NCI-H187 (cell line): ENCODE data around the gene CHRNA9.
"Not testable (repeated sequence)": the region's sequence is repeated elsewhere in the genome, so short reads cannot be mapped to it uniquely, and the experiment has no call there.

Experiments
- DNase-seq, 2 experiments: peaks; one replicate each; lab custom pipeline; 2025; lab: John Stamatoyannopoulos, UW

Gene CHRNA9, protein sequence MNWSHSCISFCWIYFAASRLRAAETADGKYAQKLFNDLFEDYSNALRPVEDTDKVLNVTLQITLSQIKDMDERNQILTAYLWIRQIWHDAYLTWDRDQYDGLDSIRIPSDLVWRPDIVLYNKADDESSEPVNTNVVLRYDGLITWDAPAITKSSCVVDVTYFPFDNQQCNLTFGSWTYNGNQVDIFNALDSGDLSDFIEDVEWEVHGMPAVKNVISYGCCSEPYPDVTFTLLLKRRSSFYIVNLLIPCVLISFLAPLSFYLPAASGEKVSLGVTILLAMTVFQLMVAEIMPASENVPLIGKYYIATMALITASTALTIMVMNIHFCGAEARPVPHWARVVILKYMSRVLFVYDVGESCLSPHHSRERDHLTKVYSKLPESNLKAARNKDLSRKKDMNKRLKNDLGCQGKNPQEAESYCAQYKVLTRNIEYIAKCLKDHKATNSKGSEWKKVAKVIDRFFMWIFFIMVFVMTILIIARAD

DNA sequence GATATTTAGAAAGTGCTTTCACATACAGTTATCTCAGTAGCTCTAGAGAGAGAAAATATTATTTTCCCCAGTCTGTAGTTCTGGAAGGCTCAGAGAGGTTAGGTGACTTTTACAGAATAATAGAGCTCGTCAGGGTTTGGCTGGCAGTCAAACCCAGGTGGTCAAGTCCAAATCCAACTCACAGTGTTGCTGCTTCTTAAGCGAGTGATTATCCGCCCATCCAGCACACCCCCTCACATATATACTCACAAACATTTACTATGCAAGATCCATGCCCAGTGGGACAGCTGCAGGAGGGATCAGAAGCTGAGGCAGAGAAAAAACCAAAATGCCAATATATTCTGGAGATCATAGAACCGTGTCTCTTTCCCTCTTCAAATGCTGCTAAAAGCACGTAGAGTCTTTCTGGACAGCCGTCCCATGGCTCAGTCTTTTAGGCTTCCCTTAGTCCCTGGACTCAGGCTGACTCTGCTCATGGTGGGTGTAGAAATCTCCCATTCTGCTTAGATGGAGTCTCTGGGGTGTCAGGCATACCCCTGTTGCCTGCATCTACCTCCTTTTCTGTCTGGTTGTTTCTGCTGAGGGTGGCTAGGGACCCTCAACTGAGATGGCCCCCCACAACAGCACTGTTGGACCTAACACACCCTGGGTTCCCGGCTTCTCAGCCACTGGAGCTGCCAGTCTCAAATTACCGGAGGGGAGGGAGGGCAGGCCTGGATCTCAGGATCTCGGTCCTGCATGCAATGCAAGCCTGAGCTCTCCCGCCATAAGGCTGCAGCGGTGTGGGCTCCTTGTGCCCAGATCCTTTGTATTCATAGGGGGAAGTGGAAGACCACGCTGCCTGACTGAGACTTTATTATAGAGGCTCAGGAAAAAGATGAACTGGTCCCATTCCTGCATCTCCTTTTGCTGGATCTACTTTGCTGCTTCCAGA lies at the start of gene CHRNA9:
TSS of gene CHRNA9 (plus strand) at position 743 of the 934 bp plus-strand sequence. CDS start at position 878, 135 bp downstream.
- no peak for DNase-seq

DNA sequence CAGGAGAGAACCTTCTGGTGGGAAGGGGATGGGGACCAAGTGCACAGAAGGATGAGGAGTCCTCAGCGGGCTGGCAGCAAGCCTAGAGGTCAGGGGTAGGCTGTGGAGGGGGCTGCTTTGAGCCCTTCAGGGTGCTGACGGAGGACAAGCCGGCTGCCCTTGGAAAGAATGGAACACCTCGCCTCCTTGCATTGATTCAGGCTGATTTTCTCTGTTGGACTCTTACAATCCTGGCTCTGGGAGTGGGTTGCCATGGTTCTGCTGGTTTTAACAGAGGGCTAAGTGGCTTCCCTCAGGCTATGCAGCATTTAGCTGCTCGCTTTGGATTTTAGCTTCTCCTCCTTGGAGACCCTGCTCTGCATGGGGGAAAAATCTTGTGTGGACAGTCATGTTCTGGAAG lies 49.4 kb upstream of the CHRNA9 start:
- no peak for DNase-seq

DNA sequence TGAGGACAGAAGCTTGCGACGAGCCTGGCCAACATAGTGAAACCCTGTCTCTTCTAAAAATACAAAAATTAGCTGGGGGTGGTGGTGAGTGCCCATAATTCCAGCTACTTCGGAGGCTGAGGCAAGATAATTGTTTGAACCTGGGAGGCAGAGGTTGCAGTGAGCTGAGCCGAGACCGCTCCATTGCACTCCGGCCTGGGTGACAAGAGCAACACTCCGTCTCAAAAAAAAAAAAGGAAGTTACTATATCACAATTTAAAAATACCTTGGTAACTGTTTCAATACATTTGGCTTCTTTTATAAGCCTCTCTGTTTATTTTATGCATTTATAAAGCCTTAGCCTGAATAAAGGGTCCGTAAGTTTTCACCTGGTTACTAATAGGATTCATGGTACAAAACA lies 46.6 kb upstream of the CHRNA9 start:
- no peak for DNase-seq

DNA sequence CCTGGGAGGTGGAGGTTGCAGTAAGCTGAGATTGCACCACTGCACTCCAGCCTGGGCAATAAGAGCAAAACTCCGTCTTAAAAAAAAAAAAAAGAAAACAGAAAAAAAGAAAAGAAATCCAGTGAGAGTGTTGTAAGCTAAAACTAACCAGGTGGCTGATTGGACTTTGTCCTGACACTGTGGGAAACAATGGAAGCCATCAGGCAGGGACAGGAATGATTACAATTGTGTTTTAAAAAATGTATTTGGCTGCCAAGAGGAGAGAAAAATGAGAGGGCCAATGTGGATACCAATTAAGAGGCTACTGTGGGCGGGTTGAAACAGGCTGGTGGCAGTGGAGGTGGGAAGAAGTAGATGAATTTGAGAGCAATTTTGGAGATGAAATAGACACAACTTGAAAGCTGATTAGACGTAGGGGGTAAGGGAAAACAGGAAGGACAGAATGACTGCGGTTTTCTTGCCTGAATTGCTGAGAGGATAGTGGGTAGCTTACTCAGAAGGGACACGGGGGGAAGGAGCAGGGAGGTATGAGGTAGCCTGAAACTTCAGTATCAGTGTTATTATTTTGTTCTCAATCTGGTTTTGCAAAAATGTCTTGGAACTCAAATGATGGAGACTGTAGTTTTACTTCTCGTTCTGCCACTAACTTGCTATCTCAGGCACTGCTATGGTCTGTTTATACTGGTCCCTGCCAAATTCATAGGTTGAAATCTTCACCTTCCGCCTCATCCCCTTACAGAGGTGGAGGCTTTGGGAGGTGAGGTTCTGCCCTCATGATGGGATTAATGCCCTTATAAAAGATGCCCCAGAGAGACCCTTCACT lies 45.6 kb upstream of the CHRNA9 start:
- no peak for DNase-seq

DNA sequence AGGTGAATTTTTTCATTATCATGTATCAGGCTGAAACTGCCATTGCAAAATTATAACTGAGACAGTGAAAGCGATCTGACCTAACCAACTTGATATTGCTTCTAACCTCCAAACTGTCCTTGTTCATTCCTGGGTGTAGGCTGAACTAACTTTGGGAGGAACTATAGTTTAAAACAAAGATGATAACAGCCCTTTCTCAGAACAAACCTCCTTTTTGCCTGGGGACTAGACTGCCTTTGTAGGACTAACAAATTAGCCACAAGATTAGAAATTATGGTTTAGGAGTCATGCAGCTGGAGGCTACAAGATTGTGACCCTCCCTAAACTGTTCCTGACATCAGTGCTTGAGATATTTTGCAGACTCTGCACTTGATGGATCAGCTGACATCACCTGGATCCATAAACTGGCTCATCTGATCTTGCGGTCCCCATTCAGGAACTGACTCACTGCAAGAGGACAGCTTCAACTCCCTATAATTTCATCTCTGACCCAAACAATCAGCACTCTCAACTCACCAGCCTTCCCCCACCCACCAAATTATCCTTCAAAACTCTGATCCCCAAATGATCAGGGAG lies 44.4 kb upstream of the CHRNA9 start:
- not testable (repeated sequence) for DNase-seq

DNA sequence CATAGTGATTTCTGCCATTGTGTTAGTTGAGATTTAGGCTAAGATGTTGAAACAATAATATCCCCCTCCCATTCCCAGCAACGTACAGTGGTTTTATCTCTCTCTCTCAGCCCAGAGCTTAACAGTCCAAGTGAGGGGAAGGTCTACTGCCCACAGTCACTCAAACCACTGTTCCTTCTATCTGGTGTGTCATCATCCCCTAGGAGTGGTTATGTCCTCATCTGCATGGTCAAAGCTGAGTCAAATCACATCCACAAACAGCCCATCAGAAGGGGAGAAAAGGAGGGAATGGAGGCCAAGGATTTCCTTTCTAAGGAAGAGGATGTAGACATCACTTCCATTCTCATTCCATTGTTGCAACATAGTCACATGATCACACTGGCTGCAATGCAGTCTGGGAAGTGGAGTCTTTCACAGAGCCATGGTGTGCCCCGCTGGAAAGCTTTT lies 42.8 kb upstream of the CHRNA9 start:
- DNase-seq, result no peak

DNA sequence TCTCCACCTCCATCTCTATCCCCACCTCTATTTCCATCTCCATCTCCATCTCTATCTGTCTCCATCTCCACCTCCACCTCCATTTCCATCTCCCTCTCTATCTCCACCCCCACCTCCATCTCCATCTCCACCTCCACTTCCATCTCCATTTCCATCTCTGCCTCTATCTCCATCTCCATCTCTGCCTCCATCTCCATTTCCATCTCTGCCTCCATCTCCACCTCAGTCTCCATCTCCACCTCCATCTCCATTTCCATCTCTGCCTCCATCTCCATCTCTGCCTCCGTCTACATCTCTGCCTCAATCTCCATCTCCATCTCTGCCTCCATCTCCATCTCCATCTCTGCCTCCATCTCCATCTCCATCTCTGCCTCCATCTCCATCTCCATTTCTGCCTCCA lies 40.8 kb upstream of the CHRNA9 start:
- DNase-seq, result no peak

DNA sequence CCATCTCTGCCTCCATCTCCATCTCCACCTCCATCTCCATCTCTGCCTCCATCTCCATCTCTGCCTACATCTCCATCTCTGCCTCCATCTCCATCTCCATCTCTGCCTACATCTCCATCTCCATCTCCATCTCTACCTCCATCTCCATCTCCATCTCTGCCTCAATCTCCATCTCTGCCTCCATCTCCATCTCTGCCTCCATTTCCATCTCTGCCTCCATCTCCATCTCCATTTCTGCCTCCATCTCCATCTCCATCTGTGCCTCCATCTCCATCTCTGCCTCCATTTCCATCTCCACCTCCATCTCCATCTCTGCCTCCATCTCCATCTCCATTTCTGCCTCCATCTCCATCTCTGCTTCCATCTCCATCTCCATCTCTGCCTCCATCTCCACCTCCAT lies 40.1 kb upstream of the CHRNA9 start:
- not testable (repeated sequence) for DNase-seq

DNA sequence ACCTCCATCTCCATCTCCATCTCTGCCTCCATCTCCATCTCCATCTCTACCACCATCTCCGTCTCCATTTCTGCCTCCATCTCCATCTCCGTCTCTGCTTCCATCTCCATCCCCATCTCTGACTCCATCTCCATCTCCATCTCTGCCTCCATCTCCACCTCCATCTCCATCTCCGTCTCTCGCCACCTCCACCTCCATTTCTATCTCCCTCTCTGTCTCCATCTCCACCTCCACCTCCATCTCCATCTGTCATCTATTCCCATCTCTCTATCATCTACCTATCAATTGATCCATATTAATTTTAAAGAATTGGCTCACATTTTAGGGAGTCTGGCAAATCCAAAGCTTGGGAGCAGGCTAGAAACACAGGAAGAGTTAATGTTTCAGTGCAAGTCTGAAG lies 39.6 kb upstream of the CHRNA9 start:
- DNase-seq, result no peak

DNA sequence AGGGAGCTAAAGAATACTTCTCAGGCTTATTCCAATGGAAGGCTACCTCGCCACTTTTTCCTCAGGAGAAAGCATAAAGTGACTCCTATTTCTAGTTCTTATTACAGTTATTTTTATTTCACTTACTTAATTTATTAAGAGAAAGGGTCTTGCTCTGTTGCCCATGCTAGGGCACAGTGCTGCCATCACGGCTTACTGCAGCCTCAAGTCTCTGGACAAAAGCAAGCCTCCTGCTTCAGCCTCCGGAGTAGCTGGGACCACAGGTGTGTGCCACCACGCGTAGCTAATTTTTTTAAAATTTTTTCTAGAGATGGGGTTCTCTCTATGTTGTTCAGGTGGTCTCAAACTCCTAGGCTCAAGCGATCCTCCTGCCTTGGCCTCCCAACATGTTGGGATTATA lies 36.0 kb upstream of the CHRNA9 start:
- DNase-seq, result no peak

DNA sequence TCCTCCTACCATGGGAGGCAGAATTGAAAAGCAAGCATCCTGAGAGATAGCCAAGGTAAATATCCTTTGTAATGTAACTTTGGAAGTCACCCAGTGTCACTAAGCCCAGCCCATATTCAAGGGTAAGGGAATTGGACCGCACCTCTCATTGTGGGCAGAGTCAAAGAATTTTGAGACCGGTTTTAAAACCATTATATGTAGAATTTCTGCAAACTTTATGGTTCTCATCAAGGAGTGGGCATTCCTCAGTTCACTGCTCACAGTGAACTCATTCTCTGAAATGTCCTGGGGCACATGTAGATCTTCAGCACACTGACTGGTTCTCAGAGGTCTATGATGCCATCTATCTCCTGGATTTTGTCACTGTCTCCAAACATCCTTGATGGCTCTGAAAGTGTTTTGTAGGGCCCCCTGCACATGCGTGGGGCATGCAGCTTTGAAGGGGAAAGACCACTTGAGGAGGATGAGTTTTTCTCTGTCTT lies 35.3 kb upstream of the CHRNA9 start:
- DNase-seq, result no peak

DNA sequence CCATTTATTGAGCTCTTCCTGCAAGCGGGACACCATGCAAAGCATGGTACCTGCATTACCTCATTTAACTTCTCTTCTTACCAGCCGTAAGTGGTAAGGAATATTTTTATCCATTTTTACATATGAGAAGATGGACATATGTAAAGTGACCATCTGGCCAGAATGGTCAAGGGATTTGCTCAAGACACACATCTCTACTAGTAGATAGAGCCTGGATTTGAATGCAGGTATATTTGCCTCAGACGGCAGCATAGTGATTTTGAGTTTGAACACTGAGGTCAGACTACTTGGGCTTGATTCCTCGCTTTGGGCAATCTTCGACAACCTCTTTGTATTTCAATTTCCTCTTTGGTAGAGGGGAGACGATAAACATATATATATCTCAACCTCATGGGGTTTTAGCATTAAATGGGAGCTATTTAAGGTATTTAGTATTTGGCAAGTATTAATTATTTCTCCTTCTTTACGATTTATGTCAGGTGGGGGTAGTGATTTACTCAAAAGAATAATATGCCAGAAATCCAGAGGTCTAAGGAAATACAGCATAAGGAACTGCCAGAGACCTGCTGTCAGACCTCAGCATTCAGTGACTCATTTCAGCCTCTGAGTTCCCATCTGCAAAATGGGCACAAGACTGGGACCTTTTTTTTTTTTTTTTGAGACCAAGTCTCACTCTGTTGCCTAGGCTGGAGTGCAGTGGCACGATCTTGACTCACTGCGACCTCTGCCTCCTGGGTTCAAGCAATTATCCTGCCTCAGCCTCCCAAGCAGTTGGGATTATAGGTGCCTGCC lies 34.6 kb upstream of the CHRNA9 start:
- no peak for DNase-seq

DNA sequence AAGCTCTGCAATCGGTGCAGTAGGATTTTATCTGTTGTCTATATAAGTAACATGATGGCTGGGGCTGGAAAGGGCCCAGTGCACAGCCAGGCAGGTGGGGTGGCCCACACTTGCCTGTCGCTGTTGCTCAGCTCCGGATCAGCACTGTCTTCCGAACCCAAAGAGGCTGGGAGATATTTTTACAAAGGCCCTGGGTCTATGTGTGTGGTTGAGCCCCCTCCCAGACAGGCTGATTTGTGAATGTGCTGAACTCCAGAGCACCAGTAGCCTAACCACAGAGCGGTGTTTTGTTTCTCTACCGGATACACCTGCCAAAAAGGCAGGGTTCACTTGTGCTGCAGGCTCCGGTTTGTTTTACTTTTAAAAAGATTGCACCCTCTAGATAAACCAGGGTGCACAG lies 33.5 kb upstream of the CHRNA9 start:
- DNase-seq, result no peak

DNA sequence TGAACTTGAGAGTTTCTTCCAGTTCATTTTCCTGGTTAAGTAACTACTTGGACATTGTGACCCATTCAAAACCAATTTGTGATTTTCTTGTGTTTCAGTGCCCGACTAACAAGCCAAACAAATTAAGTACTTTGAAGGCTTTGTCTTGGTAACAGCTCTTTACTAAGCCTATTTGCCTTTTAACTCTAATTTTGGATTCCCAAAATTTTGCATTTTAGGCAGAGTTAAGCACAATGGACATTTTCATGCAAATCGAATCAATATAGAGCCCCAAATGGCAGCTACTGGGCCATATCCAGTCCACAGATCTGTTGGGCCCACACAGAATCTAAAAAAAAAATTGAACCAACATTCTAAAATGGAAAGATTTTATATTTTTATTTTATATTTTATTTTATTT lies 31.4 kb upstream of the CHRNA9 start:
- DNase-seq, result no peak

DNA sequence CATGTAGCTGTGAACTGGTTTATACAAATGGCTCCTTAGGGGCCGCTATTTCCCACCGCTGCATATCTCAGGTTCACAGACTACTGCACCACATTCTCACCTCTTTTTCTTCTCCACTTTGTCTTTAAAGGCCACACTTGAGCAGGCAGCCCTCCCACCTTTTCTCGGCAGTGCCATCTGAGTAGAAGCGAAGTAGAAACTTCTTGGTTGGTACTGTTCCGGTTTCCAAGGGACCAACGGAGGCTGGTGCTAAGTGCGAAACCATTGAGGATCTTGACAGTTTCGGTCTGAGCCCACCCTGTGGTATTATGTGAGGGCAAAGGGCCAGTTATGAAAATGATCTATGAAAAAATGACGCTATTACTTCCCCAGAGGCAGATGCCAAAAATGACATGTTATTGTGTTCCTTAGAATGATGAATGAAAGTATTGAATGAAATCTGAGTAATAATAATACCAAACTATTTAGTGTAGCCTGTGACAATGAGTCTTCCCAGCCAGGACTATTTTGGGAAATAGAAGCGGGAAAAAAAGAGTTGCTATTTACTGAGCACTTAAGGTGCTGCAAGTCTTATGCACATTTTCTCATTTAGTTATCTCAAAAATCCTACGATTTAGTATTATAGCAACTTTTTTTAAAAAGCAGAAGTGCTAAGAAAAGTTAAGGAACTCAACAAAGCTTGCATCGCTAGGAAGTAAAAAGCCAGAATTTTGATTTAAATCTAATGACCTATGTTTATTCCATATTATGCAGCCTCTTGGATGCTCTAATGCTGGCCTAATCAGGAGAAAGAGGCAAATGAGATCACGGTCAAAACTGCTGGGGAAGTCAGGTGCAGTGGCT lies 29.6 kb upstream of the CHRNA9 start:
- DNase-seq, result no peak

DNA sequence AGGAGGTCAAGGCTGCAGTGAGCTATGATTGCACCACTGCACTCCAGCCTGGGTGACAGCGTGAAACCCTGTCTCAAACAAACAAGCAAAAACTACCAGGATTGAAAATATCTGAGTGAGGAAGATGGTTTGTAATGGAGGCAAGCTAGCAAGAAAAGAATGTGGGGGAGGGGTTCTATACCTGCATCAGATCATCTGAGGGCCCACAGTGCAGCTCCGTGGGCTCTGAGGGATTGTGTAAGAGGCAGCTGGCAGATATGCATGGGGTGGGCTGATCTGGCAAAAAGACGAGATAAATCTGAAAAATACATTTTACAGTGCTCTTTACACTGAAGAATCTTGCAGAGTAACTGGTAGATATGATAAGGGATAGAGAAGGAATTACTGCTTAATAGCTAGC lies 28.9 kb upstream of the CHRNA9 start:
- no peak for DNase-seq

DNA sequence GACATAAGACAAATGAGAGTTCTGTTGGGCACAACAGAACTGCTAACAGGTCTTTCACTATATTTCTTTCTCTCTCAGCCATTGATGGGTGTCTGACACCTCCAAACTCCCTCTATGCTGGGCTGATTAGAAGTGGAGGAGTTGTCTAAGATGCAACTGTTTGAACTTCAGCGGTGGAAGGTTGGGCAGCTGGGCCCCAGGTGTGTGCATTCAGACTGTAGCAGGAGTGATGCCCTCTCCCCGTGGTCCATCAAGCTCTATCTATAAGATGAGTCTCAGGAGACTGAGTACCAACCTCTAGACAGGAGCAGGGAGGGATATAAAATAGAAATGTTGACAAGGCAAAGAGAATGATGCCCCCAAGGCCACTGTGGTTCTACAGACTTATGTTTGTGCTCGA lies 28.2 kb upstream of the CHRNA9 start:
- no peak for DNase-seq

DNA sequence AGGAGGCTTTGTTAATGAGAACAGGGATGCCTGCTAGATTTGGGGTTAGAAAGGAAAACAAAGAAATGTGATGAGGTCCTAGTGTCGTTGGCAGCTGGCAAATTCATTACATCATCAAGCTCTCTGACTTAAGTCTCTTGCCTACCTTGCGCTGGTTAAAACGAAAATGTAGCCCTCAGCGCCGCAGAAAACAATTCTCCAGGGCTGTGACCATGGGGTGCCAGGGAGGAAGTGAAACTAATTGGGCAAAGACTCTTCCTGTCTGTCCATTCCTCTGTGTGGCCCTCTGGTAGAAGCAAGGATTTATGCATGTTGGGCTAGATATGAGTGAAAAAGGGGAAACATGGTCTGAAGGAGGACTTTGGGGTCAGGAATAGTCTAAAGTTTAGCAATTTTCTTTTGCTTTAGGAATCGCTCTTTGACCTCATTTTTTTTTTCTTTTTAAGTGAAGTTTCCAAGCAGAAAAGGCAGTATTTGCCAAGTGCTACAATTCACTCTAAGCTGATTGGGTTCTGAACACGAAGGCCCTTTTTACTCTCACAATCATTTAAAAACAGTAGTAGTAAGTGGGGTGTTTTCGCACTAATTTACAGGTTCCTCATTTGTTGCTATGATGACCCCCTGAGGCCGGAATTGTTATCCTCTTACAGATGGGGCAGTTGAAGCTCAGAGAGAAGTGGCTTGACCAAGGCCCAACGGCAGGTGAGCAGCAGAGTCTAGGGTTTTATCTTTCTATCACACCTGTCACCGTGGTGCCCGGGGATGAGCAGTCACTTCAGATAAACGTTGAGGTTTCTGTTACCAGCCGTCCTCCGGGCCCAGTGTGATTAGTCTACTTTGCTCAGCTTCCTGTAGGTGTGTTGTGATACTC lies 27.3 kb upstream of the CHRNA9 start:
- no peak for DNase-seq
